Smooth muscle cell (in vitro differentiated cells): ENCODE data around the gene NR3C2. TPM values are rescaled to one million over a fixed set of nuclear protein-coding genes. Genes with fewer than 3 reads are reported as not detected.

Experiments used
- DNase-seq: peaks from one replicate; lab custom pipeline; 2025; ENCODE audit not compliant: unreplicated experiment; lab: John Stamatoyannopoulos, UW
- H2AFZ ChIP-seq: fragments of 200-600 bp; sonication (generic); 2 replicates; pipeline ENCODE4 v1.6.0; 2016; ENCODE audit warnings: antibody characterized with exemption, low read depth, mild to moderate bottlenecking
- H3F3A ChIP-seq: fragments of 200-600 bp; sonication (generic); 2 replicates; pipeline ENCODE4 v1.6.0; 2017; ENCODE audit warnings: antibody characterized with exemption, low read depth
- H3K27ac ChIP-seq: fragments of 200-600 bp; sonication (generic); 2 replicates; pipeline ENCODE4 v1.5.1; 2016; ENCODE audit warnings: low read depth, mild to moderate bottlenecking
- H3K27me3 ChIP-seq: fragments of 200-600 bp; sonication (generic); 2 replicates; pipeline ENCODE4 v1.6.1; 2016; ENCODE audit warnings: low read depth, mild to moderate bottlenecking
- H3K36me3 ChIP-seq: fragments of 200-600 bp; sonication (generic); 2 replicates; pipeline ENCODE4 v1.5.1; 2016; ENCODE audit warnings: low read depth
- H3K4me1 ChIP-seq: fragments of 200-600 bp; sonication (generic); 2 replicates; pipeline ENCODE4 v1.5.1; 2016; ENCODE audit warnings: low read depth
- H3K4me2 ChIP-seq: fragments of 200-600 bp; sonication (generic); 2 replicates; pipeline ENCODE4 v1.6.0; 2016; ENCODE audit warnings: mild to moderate bottlenecking
- H3K4me3 ChIP-seq: fragments of 200-600 bp; sonication (generic); 2 replicates; pipeline ENCODE4 v1.5.1; 2016; ENCODE audit warnings: mild to moderate bottlenecking
- H3K79me2 ChIP-seq: fragments of 200-600 bp; sonication (generic); 2 replicates; pipeline ENCODE4 v1.6.0; 2016; ENCODE audit warnings: low read depth, mild to moderate bottlenecking
- H3K9ac ChIP-seq: fragments of 200-600 bp; sonication (generic); 2 replicates; pipeline ENCODE4 v1.6.0; 2016; ENCODE audit warnings: low read depth
- H3K9me3 ChIP-seq: fragments of 200-600 bp; sonication (generic); replicated peaks from 2 replicates; pipeline ENCODE4 v1.5.1; 2016; ENCODE audit warnings: low read depth
- H4K20me1 ChIP-seq: fragments of 200-600 bp; sonication (generic); 2 replicates; pipeline ENCODE4 v1.6.0; 2016; ENCODE audit warnings: low read depth
- WGBS: methylation state at CpG from one replicate; pipeline ENCODE4 v1.1.7; 2016; ENCODE audit warnings: low lambda C conversion rate; 5-methylcytosine and 5-hydroxymethylcytosine counted together
- polyA plus RNA-seq: library from polyadenylated mRNA; unstranded; fragments of >200 nt; fragmentation: Nextera tagmentation; extraction: Ambion mirVana; gene quantifications from 2 replicates; pipeline ENCODE4 v1.2.1, GENCODE V29; 2016
- total RNA-seq: library from RNA; depleted of rRNA; stranded (reverse); fragments of >200 nt; gene quantifications from 2 replicates; pipeline ENCODE4 v1.2.3, GENCODE V29; 2014
- TF ChIP-seq, protein P1 (sequence below): fragments of 200-600 bp; sonication (generic); IDR thresholded peaks from 2 replicates; pipeline ENCODE4 v1.5.1; 2017; ENCODE audit warnings: borderline replicate concordance, mild to moderate bottlenecking, antibody characterized with exemption; ENCODE audit not compliant: insufficient read depth, poor library complexity, severe bottlenecking

NR3C2 gene
- total and polyA plus RNA-seq, 2 experiments from 2014 or later, result 0.09 TPM; not detected in 1

DNA sequence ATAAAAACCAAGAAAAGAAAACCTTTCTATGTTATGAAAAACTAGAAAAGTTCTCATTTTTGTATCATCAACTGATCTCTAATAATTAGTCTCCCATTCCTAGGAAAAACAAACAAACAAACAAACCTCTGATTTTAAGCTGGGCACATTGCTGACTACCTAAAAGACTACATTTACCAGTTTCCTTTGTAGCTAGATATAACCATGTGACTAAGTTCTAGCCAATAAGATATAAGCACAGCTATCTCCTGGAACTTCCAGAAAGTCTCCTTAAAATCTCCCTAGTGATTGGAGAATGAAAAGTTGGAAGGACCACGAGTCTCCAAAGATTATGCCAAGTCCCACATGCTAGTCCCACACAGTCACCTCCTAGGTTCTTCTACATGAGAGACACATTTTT lies 108.9 kb downstream of the NR3C2 start:
- TF ChIP-seq, protein P1, sequence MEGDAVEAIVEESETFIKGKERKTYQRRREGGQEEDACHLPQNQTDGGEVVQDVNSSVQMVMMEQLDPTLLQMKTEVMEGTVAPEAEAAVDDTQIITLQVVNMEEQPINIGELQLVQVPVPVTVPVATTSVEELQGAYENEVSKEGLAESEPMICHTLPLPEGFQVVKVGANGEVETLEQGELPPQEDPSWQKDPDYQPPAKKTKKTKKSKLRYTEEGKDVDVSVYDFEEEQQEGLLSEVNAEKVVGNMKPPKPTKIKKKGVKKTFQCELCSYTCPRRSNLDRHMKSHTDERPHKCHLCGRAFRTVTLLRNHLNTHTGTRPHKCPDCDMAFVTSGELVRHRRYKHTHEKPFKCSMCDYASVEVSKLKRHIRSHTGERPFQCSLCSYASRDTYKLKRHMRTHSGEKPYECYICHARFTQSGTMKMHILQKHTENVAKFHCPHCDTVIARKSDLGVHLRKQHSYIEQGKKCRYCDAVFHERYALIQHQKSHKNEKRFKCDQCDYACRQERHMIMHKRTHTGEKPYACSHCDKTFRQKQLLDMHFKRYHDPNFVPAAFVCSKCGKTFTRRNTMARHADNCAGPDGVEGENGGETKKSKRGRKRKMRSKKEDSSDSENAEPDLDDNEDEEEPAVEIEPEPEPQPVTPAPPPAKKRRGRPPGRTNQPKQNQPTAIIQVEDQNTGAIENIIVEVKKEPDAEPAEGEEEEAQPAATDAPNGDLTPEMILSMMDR, result no peak
- Histone ChIP-seq H3K36me3 (no peaks in the 10 kb centered on the region), H3K4me1 (no peaks in the 10 kb centered on the region), H3K27ac (no peak overlapping the region), H3F3A (no peaks in the 10 kb centered on the region), H3K9me3 (no peaks in the 10 kb centered on the region), H3K79me2 (no peaks in the 10 kb centered on the region), H3K9ac (no peak overlapping the region), H4K20me1 (no peaks in the 10 kb centered on the region), H3K4me2 (no peak overlapping the region), H3K4me3 (no peak overlapping the region), H3K27me3 (peaks cover 4% of the 10 kb centered on the region), H2AFZ (no peak overlapping the region)
- DNase-seq, result no peak
- 86% methylated on average over 1 of the region's 1 CpG for WGBS

DNA sequence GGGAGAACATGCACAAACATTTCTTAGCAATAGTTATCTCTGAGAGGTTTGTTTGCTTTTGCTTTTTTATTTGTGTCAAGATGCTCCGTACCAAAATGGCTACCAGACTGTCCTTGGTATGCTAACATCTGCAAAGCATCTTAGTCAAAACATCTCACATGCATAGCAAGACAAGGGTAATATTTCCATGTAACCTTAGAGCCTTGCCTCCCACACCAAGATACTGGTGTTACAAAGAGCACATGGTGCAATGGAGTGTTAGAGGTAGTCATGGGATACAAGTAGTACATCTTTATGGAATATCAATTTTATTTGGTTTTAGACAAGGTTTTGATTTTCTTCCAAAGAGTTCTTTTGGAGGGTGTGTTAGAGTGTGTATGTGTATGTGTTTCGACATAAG lies 109.7 kb downstream of the NR3C2 start:
- no peak overlapping the region for H3K4me2 ChIP-seq
- H3K9ac ChIP-seq, result no peak overlapping the region
- no peaks in the 10 kb centered on the region for H3F3A ChIP-seq
- no peaks in the 10 kb centered on the region for H3K36me3 ChIP-seq
- WGBS, result 93% methylated on average over 2 of the region's 2 CpGs
- H3K9me3 ChIP-seq, result no peaks in the 10 kb centered on the region
- no peak overlapping the region for H3K27ac ChIP-seq
- no peaks in the 10 kb centered on the region for H3K79me2 ChIP-seq
- H4K20me1 ChIP-seq, result no peaks in the 10 kb centered on the region
- H3K4me1 ChIP-seq, result no peaks in the 10 kb centered on the region
- no peak for DNase-seq
- H3K27me3 ChIP-seq, result peaks cover 6% of the 10 kb centered on the region
- H2AFZ ChIP-seq, result no peak overlapping the region
- H3K4me3 ChIP-seq, result no peak overlapping the region
- TF ChIP-seq, protein P1, result no peak

DNA sequence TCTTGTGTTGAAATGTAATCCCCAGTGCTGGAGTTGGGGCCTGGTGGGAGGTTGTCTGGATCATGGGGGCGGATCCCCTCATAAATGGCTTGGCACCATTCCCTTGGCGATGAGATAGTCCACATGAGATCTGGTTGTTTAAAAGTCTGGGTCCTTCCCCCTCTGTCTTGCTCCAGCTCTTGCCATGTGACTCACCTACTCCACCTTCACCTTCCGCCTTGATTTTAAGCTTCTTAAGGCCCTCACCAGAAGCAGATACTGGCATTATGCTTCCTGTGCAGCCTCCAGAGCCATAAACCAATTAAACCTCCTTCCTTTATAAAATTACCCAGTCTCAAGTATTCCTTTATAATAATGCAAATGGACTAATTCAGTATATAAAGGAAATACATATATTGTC lies 111.5 kb downstream of the NR3C2 start:
- 85% methylated on average over 3 of the region's 3 CpGs for WGBS
- Histone ChIP-seq H3K36me3 (no peaks in the 10 kb centered on the region), H3K27ac (no peak overlapping the region), H2AFZ (no peak overlapping the region), H3K4me1 (no peaks in the 10 kb centered on the region), H3K9me3 (no peaks in the 10 kb centered on the region), H4K20me1 (no peaks in the 10 kb centered on the region), H3K4me2 (no peak overlapping the region), H3K79me2 (no peaks in the 10 kb centered on the region), H3K27me3 (peaks cover 8% of the 10 kb centered on the region), H3F3A (no peaks in the 10 kb centered on the region), H3K9ac (no peak overlapping the region), H3K4me3 (no peak overlapping the region)
- TF ChIP-seq, protein P1, result no peak
- no peak for DNase-seq

DNA sequence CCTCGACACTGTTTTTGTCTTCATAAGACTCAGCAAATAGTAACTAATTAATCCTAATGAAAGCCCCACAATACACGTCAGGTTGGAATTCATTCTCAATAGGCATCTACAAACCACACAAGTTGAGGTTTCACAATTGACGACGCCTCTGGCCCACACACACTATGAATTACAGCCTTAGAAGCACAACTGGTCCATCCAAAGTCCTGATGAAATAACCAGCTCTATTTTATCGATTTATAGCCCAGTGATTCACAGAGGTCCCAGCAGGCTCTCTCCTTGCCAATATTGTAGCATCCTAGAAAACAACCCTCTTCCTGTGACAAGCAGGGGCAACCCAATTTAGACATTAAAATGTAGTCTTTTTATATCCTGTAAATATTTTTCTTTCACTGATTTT lies 112.1 kb downstream of the NR3C2 start:
- H3K27ac ChIP-seq, result no peak overlapping the region
- H3K9ac ChIP-seq, result no peak overlapping the region
- no peak overlapping the region for H2AFZ ChIP-seq
- peaks cover 8% of the 10 kb centered on the region for H3K27me3 ChIP-seq
- H3K4me1 ChIP-seq, result no peaks in the 10 kb centered on the region
- TF ChIP-seq, protein P1, result no peak
- H3K9me3 ChIP-seq, result no peaks in the 10 kb centered on the region
- no peaks in the 10 kb centered on the region for H4K20me1 ChIP-seq
- 84% methylated on average over 5 of the region's 5 CpGs for WGBS
- no peaks in the 10 kb centered on the region for H3K79me2 ChIP-seq
- no peaks in the 10 kb centered on the region for H3F3A ChIP-seq
- H3K36me3 ChIP-seq, result no peaks in the 10 kb centered on the region
- no peak for DNase-seq
- no peak overlapping the region for H3K4me2 ChIP-seq
- H3K4me3 ChIP-seq, result no peak overlapping the region
